GM19452 (cell line): ENCODE data around the gene MKNK1.

ENCODE experiments used
- ATAC-seq: cut with Tn5 transposase; IDR thresholded peaks from one replicate; pipeline ENCODE4 v1.9.1; 2021; ENCODE audit not compliant: unreplicated experiment

The MKNK1 gene

DNA sequence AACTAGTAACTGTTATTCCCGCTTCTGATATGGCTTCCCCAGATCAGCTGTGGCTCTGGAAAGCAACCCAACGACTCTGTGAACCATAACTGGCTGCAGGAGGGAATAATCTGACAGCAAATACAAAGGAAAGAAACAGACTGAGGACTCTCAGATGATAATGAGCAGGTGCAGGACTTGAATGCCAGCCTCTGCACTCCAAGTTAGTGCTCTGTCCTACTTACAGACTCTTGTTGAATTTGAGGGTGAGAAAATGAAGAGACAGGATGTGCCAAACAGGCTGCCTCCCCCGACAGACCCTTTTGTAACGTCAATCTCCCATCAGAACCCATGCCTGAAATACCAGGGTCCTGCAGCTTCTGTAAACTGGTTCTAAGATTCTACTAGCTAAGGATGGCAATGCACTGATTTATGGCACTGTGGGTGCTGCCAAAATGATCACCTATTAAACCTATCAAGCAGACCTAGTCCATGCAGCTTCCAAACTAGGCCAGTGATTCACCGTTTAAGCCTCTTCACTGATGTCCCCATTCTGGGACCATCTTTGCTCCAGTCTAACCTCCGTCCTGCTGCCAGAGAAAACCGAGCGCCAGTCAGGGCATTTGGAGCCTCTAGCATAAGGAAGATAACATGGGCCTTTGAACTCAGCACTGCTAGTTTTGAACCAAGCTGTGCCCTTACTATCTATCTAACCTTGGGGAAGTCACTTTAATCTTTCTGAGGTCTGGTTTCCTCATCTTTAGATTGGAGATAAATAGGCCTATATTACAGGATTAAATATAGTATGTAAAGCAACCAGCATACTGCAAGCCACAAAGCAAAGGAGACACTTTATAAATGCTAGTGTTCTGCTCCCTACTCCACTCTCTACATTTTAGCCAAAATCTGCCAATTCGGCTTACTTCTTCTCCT lies 4.8 kb downstream of the MKNK1 start:
- no peak for ATAC-seq

DNA sequence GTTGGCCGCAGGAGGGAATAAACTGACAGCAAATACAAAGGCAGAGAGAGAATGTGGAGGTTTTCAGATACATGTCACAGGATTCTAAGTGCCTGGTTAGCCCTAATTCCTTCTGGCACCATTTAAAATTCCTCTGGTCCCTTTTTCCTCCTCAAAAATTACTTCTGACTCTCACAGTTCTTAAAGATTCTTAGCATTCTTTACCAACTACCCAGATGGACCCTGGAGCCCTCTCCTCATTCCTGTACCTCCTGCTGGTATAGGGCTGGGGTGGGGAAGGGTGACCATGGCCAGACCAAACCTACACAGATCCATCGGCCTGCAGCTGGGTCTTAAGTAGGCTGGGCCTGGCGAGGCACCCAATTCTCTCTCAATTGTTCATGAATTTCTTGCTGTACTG lies 7.2 kb downstream of the MKNK1 start:
- ATAC-seq = no peak

DNA sequence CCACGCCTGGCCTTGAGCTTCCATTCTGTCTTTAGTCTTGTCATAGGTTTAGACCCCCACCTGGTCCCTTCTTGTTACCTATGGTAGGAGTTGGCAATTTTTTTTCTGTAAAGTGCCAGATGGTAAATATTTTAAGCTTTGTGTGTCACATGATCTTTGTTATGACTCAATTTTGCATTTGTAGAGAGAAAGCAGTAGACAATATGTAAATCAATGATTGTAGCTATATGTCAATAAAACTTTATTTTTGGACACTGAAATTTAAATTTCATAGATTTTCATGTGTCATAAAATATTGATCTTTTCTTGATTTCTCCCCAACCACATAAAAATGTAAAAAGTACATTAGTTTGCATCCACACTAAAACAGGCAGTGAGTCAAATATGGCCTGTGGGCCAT lies 8.0 kb downstream of the MKNK1 start:
- ATAC-seq = no peak

DNA sequence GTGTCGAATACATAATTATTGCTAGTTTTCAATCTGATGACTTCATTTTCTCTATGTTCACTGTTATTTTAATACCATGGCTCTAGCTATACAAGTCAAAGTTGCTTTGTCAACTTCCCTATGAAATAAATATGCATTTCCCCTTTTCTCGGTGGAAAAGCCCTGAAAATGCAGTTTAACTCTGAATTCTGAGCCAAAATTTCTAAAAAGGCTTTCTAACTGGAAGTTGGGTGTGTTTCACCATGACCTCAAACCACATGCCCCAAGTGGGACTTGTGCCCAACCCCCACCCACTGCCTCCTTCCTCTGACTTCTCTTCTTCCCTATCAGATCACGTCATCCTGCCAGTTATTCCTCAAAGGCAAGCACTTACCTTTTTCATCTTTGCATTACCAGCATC lies 8.9 kb downstream of the MKNK1 start:
- no peak for ATAC-seq

DNA sequence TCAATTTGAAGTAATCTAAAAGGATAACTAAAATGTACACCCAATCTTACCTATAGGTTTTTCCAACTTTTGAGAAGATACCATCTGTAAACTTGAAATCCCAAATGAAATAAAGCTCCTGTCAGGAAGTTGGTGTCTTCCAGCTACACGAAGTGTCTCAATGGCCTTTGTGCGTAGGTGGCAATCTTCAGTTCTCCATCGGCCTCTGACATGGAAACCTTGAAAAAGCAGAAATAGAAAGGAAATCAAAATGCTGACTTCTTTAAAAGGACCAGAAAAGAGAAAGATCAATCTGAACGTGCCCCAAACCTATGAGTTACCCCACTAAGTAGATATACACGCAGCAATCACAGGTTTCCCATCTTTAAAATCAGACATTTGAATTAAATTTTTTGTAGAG lies 10.0 kb downstream of the MKNK1 start:
- ATAC-seq = no peak

DNA sequence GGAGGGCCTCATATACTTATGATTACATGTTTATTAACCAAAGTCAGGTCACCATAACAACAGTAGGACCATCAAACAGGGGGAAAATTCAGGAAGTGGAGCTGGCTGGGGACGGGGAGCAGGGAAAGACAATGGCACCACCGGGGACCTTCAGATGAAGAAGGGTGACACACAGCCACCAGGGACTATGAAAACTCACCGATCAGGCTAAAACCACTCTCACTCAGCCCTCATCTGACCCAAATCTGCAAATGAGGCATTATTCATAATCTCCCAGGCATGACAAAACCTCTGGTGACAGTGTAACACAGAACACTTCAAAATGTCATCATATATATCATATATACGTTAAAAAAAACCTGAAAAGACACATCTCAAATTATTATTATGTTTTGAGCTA lies 11.2 kb downstream of the MKNK1 start:
- ATAC-seq = no peak

DNA sequence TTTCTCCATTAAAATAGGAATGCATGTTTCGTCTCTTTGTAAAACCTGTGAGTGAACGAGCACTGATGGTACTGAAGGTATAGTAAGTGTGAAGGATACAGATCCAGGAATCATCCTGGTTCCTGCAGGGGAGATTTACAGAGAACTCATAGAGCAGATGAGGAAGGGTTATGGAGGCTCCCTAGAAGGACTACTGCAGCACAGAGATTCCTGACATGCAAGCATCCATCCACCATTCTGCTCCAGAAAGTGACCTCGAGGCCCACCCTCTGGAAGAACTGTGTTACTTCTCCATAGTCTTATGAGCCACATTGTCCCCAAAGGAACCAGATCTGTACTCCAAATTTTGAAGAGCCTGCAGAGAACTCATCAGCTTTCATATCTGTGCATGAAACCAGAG lies 14.5 kb downstream of the MKNK1 start:
- no peak for ATAC-seq

DNA sequence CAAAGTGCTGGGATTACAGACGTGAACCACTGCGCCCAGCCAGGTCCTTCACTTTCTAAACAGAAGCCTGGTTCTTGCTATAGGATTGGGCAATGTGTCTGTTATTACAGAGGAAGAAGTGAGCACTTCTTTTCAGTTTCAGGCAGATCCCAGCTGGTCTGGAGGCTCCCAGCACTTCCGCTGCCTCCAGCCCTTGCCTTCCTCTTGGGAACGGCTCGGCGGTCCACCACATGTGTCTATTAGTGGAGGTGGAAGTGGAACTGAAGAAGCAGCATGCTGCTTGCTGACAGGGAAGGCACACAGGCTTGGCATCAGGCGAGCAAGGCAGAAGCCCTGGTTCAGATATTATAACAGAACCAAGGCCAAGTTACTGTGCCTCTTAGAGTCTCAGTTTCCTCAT lies 17.0 kb downstream of the MKNK1 start:
- ATAC-seq = no peak

DNA sequence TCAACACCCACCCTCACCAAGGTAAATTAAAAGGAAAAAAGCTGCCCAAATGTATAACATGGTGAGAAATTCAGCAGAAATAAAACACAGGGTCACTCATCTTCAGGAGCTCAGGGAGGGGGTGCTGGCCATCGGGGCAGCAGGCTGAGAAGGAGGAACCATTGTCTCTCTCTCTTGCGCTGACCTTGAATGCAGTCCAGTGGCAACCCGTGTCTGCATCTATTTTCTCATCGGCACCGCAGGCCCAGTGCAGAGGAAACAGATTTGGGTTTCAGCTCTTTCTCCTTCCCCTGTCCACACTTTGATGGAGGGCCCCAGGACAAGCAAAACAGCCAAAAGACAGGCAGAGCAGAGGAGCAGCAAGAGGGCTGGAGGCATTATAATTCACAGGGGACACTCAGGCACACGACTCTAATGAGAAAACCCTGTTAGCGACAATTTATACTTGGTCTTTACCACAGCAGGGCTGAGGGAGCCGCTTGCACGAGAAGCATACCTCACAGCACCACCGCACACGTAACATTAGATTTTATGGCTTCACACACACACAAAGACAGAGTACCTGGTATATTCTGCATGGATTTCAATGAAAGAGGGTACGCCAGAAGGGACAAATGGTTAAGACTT lies 18.6 kb downstream of the MKNK1 start:
- ATAC-seq = no peak

DNA sequence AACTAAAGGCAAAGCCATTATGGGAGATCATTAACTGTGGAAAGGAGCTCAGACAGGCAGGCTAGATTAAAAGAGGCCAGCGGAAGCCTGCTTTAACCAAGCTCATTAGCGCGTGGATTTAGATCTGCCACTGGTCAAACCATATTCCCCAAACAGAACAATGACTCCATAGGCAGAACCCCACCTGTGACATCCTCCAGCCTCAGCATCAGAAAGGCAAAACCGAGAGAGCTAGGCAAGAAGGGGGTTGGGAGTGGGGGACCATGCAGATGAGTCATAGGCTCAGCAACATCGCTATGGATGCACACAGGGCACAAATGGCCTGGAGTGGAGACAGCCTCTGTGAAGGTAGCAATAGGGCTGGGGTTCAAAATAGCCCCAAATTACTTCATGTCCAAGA lies 20.6 kb downstream of the MKNK1 start:
- ATAC-seq = no peak

DNA sequence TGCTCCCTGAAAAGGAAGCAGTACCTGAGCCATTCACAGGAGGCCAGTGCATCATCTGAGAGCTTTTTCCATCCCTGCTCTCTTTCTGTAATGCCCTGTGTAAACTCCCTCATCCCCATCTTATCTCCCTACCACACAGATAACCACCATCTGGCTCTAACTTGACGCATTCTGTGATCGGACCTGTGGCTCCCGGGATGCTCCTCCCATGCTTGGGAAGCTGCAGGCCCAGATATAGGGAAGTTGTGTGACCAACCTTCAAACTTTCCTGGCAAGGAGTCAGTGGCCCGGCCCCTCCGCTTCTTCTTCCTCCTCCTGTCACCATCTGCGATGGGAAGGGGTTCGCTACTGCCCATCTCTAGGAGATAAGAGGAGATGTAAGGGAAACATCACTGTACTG lies 21.1 kb downstream of the MKNK1 start:
- no peak for ATAC-seq

DNA sequence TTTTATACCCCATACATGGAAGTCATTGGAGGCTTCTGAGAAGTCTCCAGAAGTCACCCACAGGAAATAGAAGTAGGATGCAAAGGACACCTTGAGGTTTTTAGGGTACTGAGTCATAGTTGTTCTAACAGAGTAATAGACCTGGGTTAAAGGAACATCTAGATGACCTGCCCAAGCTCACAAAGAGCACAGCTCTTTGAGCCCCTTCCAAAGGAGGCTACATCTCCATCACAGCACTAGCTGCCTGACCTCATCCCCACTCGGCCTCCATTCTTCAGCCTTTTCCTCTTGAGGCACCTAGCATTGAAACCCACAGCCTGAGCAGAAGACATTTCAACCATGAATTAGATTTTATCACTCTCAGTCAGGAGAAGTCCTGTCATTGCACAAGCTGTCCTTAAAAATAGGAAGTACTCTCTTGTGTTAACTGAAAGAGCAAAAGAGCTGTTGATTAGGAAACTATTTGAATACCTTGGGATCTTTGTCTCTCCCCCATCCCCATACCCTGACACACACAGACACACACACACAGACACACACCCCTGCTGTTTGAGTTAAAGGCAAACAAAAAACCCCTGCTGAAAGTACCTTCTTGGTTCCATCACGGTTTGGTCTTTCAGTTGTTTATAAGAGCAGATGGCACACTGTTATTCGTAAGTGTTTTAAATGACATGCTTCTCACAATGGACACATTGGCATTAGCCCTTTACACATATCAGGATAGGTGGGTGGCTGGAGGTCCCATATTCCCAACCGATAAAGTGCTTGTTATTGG lies 22.2 kb downstream of the MKNK1 start:
- ATAC-seq = no peak

DNA sequence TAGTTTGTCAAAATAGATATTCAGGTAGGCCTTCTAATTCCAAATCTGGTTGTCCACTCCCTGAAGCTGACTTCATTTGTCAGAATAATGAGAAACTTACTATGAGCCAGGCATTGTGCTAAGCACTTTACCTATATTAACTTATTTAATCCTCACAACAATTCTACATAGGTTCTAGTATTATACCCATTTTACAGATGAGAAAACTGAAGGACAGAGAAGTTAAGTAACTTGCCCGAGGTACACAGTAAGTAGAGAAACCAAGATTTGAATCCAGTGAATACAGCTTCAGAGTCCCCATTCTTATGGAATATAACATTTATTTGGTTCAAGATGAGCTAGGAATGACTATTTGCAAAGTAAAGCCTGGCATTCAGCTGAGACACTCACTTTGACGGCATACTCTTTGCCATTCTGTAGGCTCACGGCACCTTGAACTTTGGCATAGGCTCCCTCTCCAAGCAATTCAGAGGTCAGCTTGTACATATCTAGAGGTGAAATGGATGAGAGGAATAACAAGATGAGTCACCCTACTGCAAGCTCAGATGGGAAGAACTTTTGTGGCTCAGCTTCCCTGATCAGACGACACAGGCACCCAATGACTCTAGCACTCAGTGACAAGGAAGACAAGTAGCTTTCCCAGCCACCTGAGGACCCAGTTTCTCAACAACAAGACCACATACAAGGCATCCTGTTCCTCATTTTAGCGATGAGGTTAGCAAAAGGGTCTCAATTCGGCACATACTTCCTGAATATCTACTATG lies 23.7 kb downstream of the MKNK1 start:
- no peak for ATAC-seq

DNA sequence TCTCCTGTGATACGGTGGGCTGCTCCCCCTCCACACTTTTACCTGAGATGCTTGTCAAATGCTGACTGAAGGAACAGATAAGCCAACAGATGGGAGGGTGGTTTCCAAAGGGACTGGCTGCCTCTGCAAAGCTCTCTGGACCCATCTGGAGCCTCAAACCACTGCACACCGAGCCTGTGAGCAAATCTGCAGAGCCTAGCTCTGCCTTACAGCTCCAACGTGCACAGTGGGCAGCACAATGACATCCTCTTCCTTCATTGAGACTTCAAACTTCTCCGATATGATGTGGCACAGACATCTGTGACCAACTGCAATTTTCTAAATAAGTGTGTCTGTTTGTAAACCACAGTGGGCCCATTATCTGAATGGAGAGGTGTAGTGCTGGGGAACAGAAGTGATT lies 26.4 kb downstream of the MKNK1 start:
- ATAC-seq = no peak

DNA sequence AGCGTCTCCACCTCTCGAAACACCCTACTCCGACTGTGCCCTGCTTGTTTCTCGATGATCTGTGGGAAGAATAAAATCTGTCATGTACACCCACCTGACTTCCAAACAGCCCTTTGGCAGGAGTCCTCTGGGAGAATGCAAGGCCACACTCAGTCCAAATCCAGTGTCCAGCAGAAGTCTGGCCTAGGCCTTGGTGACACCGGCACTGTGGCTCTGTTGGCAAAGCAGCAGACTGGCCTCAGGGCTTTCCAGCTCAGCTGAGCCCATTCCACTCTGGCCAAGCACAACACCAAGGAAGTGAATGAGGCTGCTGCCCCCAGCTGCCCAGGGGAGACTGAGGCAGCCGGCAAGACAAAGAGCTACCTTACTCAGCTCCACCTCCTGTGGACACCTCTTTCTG lies 27.5 kb downstream of the MKNK1 start:
- ATAC-seq = no peak

DNA sequence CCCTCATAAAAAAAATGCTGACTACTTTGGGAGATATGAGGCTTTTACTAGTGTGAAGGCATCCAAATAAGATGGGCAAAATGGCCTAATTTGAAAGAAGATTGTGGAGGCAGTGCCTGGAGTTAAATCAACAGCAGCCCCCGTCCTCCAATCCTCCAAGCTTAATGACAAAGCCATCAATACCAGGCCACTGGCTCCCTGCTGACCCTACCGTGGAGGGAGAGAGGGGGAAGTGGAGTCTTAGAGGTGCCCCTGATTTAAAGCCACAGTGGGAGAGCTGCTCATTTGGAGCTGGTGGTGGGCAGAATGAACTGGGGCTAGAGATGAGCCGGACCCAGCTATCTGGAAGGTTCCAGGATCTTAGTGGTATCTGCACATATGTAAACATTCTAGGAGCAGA lies 28.3 kb downstream of the MKNK1 start:
- no peak for ATAC-seq

DNA sequence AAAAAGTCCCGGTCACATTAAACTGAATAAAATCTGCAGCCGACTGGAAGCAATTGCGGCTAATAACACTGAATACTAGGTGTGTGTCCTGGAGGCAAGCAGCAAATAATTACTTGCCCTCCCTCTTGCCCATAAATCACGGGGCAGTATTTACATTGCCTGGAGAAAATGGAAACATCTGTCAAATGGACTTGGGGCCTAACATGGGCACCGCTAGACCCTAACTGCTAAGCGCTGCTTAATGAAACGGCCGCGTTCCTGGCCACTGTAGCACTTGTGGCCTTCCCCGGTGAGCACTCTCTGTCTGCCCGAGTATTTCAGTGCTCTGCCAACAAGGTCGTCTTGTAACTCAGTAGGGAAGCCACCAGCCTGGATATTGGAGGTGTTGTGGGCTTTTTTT lies 28.8 kb downstream of the MKNK1 start:
- no peak for ATAC-seq

DNA sequence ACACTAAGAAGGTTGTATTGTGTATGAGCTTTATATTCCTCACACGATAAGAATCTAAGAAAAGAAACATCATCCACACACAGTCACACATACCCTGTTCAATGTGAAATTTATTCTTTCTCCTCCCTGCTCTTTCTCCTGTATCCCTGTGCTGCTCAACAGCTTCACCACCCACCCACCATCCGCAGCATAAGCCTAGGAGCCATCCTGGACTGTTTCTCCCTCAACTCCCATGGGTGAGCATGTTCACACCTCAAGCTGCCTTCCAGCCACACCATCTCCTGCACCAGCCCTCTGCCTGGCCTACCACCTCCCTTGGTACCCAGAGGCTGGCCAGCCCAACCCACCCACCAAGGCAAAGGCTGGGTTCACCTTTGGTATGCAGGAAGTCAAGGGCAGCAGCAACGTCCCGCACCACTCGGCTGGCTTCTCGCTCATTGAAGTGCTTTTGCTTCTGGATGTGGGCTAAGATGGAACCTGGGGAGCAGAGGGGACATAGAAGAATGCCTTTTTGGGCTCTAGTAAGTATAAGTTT lies 32.3 kb downstream of the MKNK1 start:
- ATAC-seq = no peak

DNA sequence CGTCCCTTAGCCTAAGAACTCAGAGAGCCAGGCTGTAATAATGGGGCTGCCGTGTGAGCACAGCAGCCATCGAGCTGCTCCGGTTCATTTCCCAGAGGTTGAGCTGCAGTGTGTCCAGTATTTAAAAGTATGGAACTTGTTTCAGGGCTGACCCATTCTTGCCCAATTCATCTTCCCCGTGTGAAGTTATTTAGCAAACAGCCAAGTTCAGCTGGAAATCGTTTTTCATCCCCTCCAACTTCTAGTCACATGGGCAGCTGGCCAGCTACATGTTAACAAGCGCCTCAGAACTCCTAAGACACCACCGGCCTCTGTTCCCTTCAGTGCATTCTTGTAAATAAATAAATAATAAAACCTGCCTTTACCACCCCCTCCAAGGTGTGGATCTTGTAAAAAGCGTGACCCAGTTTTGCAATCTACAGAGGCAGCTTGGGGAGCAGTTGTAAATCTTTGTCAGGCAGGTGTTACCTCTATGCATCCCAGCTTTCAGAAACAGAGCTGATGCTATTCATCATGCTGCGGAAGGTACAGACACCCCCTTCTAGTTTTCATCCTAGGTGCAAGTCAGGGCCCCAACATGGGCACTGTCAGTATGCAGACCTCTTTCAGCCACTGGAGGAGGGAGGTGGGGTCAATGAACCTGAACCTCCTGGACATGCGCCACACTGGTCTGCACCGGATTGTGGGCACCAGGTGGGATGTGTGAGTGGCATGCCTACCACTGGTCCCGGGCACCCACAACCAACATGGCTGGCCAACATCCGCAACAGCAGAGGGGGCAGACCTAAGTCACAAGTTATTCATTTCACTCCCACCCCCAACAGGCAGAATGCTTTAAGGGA lies 34.0 kb downstream of the MKNK1 start:
- ATAC-seq = no peak

DNA sequence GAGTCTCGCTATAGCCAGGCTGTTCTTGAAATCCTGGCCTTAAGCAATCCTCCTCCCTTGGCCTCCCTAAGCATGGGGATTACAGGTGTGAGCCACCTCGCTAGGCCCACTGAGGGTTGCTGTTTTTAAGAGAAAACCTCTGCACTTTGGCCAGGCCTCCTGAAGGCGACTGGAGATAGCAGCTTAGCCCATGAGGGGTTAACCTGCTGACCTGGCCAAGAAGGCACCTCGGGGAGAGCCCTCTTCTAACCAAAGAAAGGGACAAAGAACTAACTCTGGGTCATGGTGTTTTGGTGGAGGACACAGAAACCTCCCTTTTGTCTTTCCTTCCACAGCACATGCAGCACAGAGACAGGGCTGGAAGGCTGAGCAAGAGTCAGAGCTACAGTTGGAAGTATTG lies 35.0 kb downstream of the MKNK1 start:
- ATAC-seq = no peak
